Mucosa of descending colon (tissue), 3 donors: ENCODE data around the gene GMPR2. TPM values are rescaled to one million over a fixed set of nuclear protein-coding genes. Genes with fewer than 3 reads are reported as not detected.

ENCODE experiments used
- ATAC-seq: fragments of 200-7000 bp; cut with Tn5 transposase; one replicate; pipeline ENCODE4 v1.9.1; 2020; ENCODE audit warnings: mild to moderate bottlenecking, moderate library complexity
- DNase-seq, 3 donors: peaks; one replicate each; pipeline ENCODE4 v3.0.0-alpha.2; 2020
- H3K36me3 ChIP-seq: fragments of 200-600 bp; one replicate; pipeline ENCODE4 v1.8.0; 2021; ENCODE audit warnings: low read depth, mild to moderate bottlenecking
- H3K4me1 ChIP-seq: fragments of 200-600 bp; one replicate; pipeline ENCODE4 v1.8.0; 2021; ENCODE audit warnings: low read depth, mild to moderate bottlenecking
- H3K4me3 ChIP-seq: fragments of 200-600 bp; one replicate; pipeline ENCODE4 v1.8.0; 2021; ENCODE audit warnings: mild to moderate bottlenecking
- H3K9me3 ChIP-seq: fragments of 200-600 bp; one replicate; pipeline ENCODE4 v1.8.0; 2021; ENCODE audit warnings: mild to moderate bottlenecking
- intact Hi-C, 2 donors: fragments of 100-400 bp; cut with DNase I in 1 of 2; cut with micrococcal nuclease in 1 of 2; formaldehyde crosslinking; loops; one replicate each; pipeline versions ENCODE4 v1.11.0 to v1.11.1; 2022; cut with DNase I, micrococcal nuclease
- total RNA-seq, 3 donors: library from RNA; stranded (reverse); fragmentation: NEBNext Ultra II Directional in 2 of 3; extraction: Animal tissue kit (Norgen Biotek cat#: 25700) in 2 of 3; gene quantifications; one replicate each; pipeline versions ENCODE4 v1.2.1 to v1.2.4, GENCODE V29; 2021 to 2023
- TF ChIP-seq, protein P1 (sequence below): fragments of 200-600 bp; IDR thresholded peaks from one replicate; pipeline ENCODE4 v1.8.0; 2022; ENCODE audit warnings: antibody characterized with exemption, mild to moderate bottlenecking
- donor health status: DM: no; HTN: no; CAD: no; lungs with moderate emphysema.
- donor health status: DM: no; HTN: no; CAD: no.
- donor health status: DM: no; HTN: yes; CAD: no.

The GMPR2 gene
- total RNA-seq, 3 donors from 2014 or later, result 59.7 to 83.5 (median 61.6) TPM

DNA sequence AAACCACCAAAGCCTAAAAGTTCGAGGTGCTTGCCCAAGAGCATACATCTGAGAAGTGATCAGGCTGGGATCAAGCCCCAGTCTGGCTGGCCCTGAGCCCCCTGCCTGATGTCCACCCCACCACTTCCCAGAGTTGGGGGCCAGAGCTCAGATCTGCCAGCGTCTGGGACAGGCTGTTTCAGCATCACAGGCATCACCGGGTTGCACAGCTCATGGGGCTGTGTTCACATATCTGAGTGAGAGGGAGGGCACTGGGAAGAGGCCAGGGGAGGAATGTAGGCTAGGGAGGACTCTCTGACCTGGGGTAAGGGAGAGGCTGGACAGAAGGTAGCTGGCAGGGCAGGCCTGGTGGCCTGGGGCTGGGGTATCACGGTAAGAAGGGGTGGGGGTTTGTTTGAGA, 24.2 kb downstream of the GMPR2 start:
- Histone ChIP-seq H3K4me3 (no peak overlapping the region), H3K9me3 (no peaks in the 10 kb centered on the region), H3K4me1 (no peaks in the 10 kb centered on the region), H3K36me3 (no peaks in the 10 kb centered on the region)
- intact Hi-C loops, result no loop called here
- peak in 1 of 3 donors; percentile 17 for DNase-seq
- no peak for ATAC-seq
- TF ChIP-seq, protein P1, sequence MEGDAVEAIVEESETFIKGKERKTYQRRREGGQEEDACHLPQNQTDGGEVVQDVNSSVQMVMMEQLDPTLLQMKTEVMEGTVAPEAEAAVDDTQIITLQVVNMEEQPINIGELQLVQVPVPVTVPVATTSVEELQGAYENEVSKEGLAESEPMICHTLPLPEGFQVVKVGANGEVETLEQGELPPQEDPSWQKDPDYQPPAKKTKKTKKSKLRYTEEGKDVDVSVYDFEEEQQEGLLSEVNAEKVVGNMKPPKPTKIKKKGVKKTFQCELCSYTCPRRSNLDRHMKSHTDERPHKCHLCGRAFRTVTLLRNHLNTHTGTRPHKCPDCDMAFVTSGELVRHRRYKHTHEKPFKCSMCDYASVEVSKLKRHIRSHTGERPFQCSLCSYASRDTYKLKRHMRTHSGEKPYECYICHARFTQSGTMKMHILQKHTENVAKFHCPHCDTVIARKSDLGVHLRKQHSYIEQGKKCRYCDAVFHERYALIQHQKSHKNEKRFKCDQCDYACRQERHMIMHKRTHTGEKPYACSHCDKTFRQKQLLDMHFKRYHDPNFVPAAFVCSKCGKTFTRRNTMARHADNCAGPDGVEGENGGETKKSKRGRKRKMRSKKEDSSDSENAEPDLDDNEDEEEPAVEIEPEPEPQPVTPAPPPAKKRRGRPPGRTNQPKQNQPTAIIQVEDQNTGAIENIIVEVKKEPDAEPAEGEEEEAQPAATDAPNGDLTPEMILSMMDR, result no peak

DNA sequence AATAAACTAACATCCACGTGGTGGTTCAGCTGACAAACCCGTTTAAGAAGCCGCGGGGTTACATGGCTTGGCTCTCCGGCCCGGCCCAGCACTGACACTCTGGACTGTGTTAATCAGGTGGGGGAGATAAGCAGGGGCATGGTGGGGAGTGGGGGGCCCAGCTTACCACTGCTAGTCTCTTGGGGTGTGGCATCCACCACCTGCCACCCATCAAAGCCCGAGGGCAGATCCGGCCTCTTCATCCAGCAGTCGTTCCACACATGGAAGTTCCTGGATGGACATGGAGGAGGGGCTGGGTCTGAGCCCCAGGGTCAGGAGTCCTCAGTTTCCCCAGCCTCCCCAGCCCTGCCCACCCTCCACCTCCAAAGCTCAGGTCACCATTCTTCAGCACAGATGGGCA, 25.4 kb downstream of the GMPR2 start:
- Histone ChIP-seq H3K36me3 (no peaks in the 10 kb centered on the region), H3K9me3 (no peaks in the 10 kb centered on the region), H3K4me3 (no peak overlapping the region), H3K4me1 (no peaks in the 10 kb centered on the region)
- intact Hi-C loops, result no loop called here
- ATAC-seq (no peak), DNase-seq (peak in 1 of 3 donors; percentile 23)
- TF ChIP-seq, protein P1, result no peak

DNA sequence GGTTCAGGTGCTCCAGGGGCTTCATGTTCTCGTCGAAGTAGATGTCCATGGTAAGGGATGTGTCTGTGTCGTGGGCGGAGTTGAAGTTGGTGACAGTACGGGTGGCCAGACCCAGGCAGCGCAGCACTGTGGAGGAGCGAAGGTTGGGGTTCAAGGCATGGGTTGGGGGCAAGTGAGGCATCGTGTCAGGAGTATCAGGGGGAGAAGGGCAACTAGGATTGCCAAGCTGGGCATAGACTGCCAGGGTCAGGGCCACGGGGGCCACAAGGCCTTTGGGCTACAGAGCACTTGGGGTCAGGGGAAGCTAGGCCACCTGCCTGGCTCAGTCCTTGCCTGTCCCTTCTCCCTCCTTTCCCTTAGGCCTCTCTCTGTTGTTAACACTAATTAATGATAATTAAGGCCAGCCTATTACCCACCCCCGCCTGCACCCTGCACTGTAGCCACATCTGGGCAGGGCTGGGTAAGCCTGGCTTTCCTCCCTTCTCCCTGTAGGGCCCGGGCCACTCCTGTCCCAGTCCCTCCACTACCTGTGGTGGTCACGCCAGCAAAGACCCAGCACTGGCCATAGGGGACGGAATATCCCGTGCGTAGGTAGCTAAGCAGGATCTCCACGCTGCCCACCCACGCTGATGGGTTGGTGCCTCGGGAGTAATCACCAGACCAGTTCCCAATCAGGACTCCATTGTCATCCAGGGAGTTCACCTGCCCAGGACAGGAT, 26.0 kb downstream of the GMPR2 start:
- no peaks in the 10 kb centered on the region for H3K36me3 ChIP-seq
- intact Hi-C loops, result no loop called here
- no peaks in the 10 kb centered on the region for H3K9me3 ChIP-seq
- ATAC-seq (no peak), DNase-seq (peak in 1 of 3 donors; percentile 15)
- no peaks in the 10 kb centered on the region for H3K4me1 ChIP-seq
- H3K4me3 ChIP-seq, result no peak overlapping the region
- TF ChIP-seq, protein P1, result no peak

DNA sequence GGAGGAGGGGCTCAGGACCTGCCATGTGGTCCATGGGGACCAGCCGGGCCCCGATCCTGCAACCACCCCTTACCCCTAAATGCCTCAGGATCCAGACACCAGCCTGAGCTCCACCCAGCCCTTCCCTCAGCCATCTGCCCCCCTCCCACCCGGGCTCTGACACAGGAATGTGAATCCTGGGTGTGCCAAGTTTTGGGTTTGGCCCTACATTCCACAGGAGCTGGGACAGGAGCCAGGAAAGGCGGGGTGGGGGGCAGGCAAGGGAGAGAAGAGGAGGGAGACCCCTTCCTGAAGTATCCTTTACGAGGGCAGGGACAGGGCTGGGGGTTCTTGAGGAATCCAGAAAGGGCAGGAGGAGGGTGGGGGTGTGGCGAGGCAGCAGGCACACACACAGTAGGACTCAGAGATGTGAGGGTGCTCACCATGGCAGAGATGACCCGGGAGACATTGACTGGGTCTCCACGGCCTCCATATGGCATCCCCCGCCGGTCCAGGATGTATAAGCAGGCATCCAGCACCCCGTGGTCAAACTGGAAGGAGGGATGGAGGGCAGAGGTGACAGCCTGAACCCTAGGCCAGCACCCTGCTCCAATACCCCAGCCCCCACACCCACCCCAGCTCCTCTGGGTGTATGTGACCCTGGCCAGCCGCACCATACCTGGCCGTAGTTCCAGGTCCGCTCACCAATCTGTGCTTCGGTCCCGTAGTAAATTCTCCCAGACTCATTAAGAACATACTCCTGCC, 26.7 kb downstream of the GMPR2 start:
- Histone ChIP-seq H3K36me3 (no peaks in the 10 kb centered on the region), H3K9me3 (no peaks in the 10 kb centered on the region), H3K4me1 (no peaks in the 10 kb centered on the region), H3K4me3 (no peak overlapping the region)
- intact Hi-C loops, result no loop called here
- ATAC-seq (no peak), DNase-seq (peak in 1 of 3 donors; percentile 18)
- TF ChIP-seq, protein P1, result no peak

DNA sequence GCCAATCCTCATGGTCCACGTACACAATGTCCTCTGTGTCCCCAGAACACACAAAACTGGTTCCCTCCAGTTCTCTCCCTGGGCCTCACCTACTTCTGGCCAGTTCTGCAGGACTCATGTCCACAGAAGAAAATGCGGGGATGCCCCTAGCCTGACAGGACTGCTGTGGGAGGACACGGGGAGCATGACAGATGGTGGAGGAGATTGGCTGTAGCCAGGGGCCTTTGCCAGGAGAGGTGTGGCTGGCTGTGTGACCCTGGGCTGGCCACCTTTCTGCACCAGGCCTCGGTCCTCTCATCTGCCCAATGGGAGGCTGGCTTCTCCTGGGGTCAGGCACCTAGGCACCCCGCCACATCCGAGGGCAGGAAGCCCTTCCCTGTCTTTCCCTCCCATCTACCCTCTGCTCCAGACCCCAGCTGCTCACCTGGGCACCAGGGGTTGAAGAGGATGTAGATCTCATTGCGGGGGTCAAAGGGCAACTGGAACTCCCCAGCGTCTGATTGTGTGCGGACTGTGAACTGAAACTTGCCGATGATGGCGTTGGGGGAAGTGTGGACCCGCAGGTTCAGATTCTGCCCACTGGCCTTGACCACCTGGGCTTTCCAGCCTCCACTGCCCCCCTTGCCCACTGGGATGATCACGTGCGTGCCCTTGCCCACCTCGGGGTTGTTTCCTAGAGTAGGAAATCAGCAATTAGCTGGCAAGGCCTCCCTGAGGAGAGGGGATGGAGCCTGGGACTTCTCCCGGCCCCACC, 27.5 kb downstream of the GMPR2 start:
- Histone ChIP-seq H3K4me1 (no peaks in the 10 kb centered on the region), H3K36me3 (no peaks in the 10 kb centered on the region), H3K9me3 (no peaks in the 10 kb centered on the region), H3K4me3 (no peak overlapping the region)
- intact Hi-C loops, result no loop called here
- DNase-seq, result peak in 1 of 3 donors; percentile 7
- TF ChIP-seq, protein P1, result no peak
- ATAC-seq, result no peak
